HCT116 (cell line): ENCODE data around the gene RUNDC3A. TPM values are rescaled to one million over a fixed set of nuclear protein-coding genes. Genes with fewer than 3 reads are reported as not detected.

Experiments
- ATAC-seq: fragments of 200-7000 bp; cut with Tn5 transposase; 2 replicates; pipeline ENCODE4 v1.9.1; 2020; ENCODE audit warnings: mild to moderate bottlenecking, moderate library complexity
- BruUV-seq: library from RNA; stranded (reverse); fragments of 400-500 nt; replicated peaks from 2 replicates; lab custom pipeline; 2021; lab: Mats Ljungman, UMichigan
- CTCF ChIA-PET: fragments of 300-600 bp; sonication (Branson Sonifier 250); formaldehyde crosslinking; loops from one replicate; lab custom pipeline; 2021; ENCODE audit warnings: antibody characterized with exemption; lab: Charles Lee
- POLR2A ChIA-PET: fragments of 300-600, 350-600 bp; sonication (Branson Sonifier 250); formaldehyde crosslinking; loops from one replicate; lab custom pipeline; 2021; ENCODE audit warnings: antibody characterized with exemption; lab: Charles Lee
- RAD21 ChIA-PET, 2 experiments: fragments of 300-600 bp; sonication (Branson Sonifier 250); formaldehyde crosslinking; loops; one replicate each; lab custom pipeline; 2023; ENCODE audit warnings: low total read pairs in 2 of 2; ENCODE audit not compliant: uncharacterized antibody in 2 of 2, unreplicated experiment in 2 of 2, low non-redundant PET in 1 of 2; lab: Charles Lee
- DNase-seq: peaks from one replicate; pipeline ENCODE4 v3.0.0-alpha.2; 2010; ENCODE audit warnings: low read depth, low spot score
- H2AFZ ChIP-seq: fragments of 200-600 bp; shearing (Covaris generic), sonication (generic); 2 replicates; pipeline ENCODE4 v1.6.1; 2017; ENCODE audit warnings: low read depth, mixed run types, mixed read lengths, antibody characterized with exemption, low read length; ENCODE audit not compliant: poor library complexity, severe bottlenecking
- H3K27ac ChIP-seq: 2 replicates; pipeline ENCODE4 v1.5.1; 2012; ENCODE audit warnings: low read depth, low read length
- H3K27me3 ChIP-seq: fragments of 200-600 bp; sonication (generic); 2 replicates; pipeline ENCODE4 v1.6.1; 2016; ENCODE audit warnings: mixed run types, low read length, mixed read lengths; ENCODE audit not compliant: insufficient read depth
- H3K36me3 ChIP-seq, 2 experiments: fragments of 200-500 bp in 1 of 2; fragments of 200-600 bp in 1 of 2; sonication (Bioruptor generic) in 1 of 2; sonication (generic) in 1 of 2; 2 replicates each; pipeline versions ENCODE4 v1.5.1 to v1.6.1; 2014 to 2016; ENCODE audit warnings: low read length in 2 of 2, inconsistent platforms in 1 of 2, mixed read lengths in 1 of 2, mixed run types in 1 of 2; ENCODE audit not compliant: insufficient read depth in 2 of 2, control insufficient read depth in 1 of 2
- H3K4me1 ChIP-seq, 2 experiments: fragments of 200-600 bp in 1 of 2; sonication (generic) in 1 of 2; 2 replicates each; pipeline versions ENCODE4 v1.5.1 to v1.6.1; 2012 to 2017; ENCODE audit warnings: low read length in 2 of 2, inconsistent platforms in 1 of 2, mild to moderate bottlenecking in 1 of 2, mixed read lengths in 1 of 2, mixed run types in 1 of 2, moderate library complexity in 1 of 2; ENCODE audit not compliant: insufficient read depth in 2 of 2, control insufficient read depth in 1 of 2
- H3K4me2 ChIP-seq: fragments of 200-600 bp; sonication (generic); 2 replicates; pipeline ENCODE4 v1.6.1; 2017; ENCODE audit warnings: mixed run types, low read length, mixed read lengths
- H3K4me3 ChIP-seq, 2 experiments: fragments of 200-600 bp in 1 of 2; sonication (generic) in 1 of 2; replicated peaks in 1 of 2; 2 replicates each; pipeline ENCODE4 v1.5.1; 2011 to 2016; ENCODE audit warnings: low read length in 2 of 2, control low read depth in 1 of 2, low read depth in 1 of 2, mild to moderate bottlenecking in 1 of 2, mixed read lengths in 1 of 2, mixed run types in 1 of 2
- H3K79me2 ChIP-seq: fragments of 200-600 bp; sonication (generic); 2 replicates; pipeline ENCODE4 v1.6.1; 2017; ENCODE audit warnings: mild to moderate bottlenecking, mixed run types, low read length, moderate library complexity, mixed read lengths; ENCODE audit not compliant: insufficient read depth
- H3K9ac ChIP-seq: fragments of 200-600 bp; sonication (generic); 2 replicates; pipeline ENCODE4 v1.6.1; 2016; ENCODE audit warnings: low read length, mixed read lengths
- H3K9me2 ChIP-seq: fragments of 200-600 bp; sonication (generic), shearing (Covaris generic); 2 replicates; pipeline ENCODE4 v1.6.1; 2017; ENCODE audit warnings: mixed run types, mild to moderate bottlenecking, moderate library complexity; ENCODE audit not compliant: insufficient read depth
- H3K9me3 ChIP-seq, 2 experiments: fragments of 200-500 bp in 1 of 2; fragments of 200-600 bp in 1 of 2; sonication (Bioruptor generic) in 1 of 2; sonication (generic) in 1 of 2; 2 replicates each; pipeline ENCODE4 v1.6.1; 2014 to 2017; ENCODE audit warnings: low read length in 2 of 2, mixed read lengths in 2 of 2, inconsistent platforms in 1 of 2, low read depth in 1 of 2, mild to moderate bottlenecking in 1 of 2, mixed run types in 1 of 2, moderate library complexity in 1 of 2; ENCODE audit not compliant: control insufficient read depth in 1 of 2, insufficient read depth in 1 of 2
- H4K20me1 ChIP-seq: fragments of 200-600 bp; sonication (generic), shearing (Covaris generic); 2 replicates; pipeline ENCODE4 v1.6.1; 2017; ENCODE audit warnings: mixed run types, mild to moderate bottlenecking, moderate library complexity; ENCODE audit not compliant: insufficient read depth
- EZH2phosphoT487 ChIP-seq: fragments of 200-600 bp; IDR thresholded peaks from 2 replicates; pipeline ENCODE4 v1.6.1; 2018; ENCODE audit warnings: antibody characterized with exemption, borderline replicate concordance
- JUND ChIP-seq: IDR thresholded peaks from 2 replicates; pipeline ENCODE4 v1.6.1; 2012
- intact Hi-C: fragments of 100-400 bp; cut with micrococcal nuclease; formaldehyde crosslinking; loops from 2 replicates; pipeline ENCODE4 v1.10.0; 2022
- total RNA-seq: library from RNA; stranded (reverse); gene quantifications from one replicate; pipeline ENCODE4 v1.2.1, GENCODE V29; 2021; ENCODE audit not compliant: unreplicated experiment
- TF ChIP-seq, protein P1 (sequence below): IDR thresholded peaks from 2 replicates; pipeline ENCODE4 v1.6.1; 2011; ENCODE audit warnings: mild to moderate bottlenecking, low read length, moderate library complexity; ENCODE audit not compliant: insufficient replicate concordance; ENCODE audit errors: extremely low read depth
- TF ChIP-seq, protein P2 (sequence below), 3 experiments: fragments of 200-600 bp in 1 of 3; sonication (generic) in 1 of 3; IDR thresholded peaks in 2 of 3; conservative IDR thresholded peaks in 1 of 3; 2 replicates each; pipeline ENCODE4 v1.5.1; 2012 to 2017; ENCODE audit warnings: low read depth in 2 of 3, low read length in 2 of 3, antibody characterized with exemption in 1 of 3, borderline replicate concordance in 1 of 3, control low read depth in 1 of 3, mild to moderate bottlenecking in 1 of 3, mixed read lengths in 1 of 3, mixed run types in 1 of 3, moderate library complexity in 1 of 3; ENCODE audit not compliant: insufficient read depth in 1 of 3
- TF ChIP-seq, protein P3 (sequence below): IDR thresholded peaks from 2 replicates; pipeline ENCODE4 v1.6.1; 2012; ENCODE audit warnings: low read depth

The RUNDC3A gene
- total RNA-seq, 1 experiment from 2014 or later = 0.61 TPM

DNA sequence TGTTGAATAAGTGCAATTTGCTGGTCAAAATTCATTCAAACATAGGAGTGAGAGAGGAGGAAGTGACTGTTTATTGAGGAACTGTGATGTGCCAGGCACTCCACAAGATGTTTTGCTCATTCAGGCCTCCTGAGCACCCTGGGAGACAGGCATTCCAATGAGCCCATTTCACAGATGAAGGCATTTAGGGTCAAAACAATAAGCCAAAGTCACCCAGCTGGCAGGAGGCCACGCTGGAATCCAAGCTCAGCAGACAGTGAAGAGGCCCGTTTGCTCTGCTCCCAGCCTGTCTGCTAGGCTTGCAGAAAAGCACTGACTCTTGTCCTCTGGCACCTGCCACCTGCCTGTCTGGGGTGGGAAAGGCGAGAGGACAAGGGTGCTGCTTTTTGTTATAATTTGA is 26.3 kb downstream of the RUNDC3A start:
- Histone ChIP-seq H3K4me3 (no peak overlapping the region), H3K9me2 (no peaks in the 10 kb centered on the region), H3K79me2 (no peaks in the 10 kb centered on the region), H3K27me3 (no peaks in the 10 kb centered on the region), H3K27ac (no peak overlapping the region), H4K20me1 (no peaks in the 10 kb centered on the region)
- DNase-seq = no peak
- ChIA-PET CTCF (no interaction called here), RAD21 (no interaction called here)
- ATAC-seq = no peak
- TF ChIP-seq, protein P1, sequence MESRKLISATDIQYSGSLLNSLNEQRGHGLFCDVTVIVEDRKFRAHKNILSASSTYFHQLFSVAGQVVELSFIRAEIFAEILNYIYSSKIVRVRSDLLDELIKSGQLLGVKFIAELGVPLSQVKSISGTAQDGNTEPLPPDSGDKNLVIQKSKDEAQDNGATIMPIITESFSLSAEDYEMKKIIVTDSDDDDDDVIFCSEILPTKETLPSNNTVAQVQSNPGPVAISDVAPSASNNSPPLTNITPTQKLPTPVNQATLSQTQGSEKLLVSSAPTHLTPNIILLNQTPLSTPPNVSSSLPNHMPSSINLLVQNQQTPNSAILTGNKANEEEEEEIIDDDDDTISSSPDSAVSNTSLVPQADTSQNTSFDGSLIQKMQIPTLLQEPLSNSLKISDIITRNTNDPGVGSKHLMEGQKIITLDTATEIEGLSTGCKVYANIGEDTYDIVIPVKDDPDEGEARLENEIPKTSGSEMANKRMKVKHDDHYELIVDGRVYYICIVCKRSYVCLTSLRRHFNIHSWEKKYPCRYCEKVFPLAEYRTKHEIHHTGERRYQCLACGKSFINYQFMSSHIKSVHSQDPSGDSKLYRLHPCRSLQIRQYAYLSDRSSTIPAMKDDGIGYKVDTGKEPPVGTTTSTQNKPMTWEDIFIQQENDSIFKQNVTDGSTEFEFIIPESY = no peak
- TF ChIP-seq, protein P2, sequence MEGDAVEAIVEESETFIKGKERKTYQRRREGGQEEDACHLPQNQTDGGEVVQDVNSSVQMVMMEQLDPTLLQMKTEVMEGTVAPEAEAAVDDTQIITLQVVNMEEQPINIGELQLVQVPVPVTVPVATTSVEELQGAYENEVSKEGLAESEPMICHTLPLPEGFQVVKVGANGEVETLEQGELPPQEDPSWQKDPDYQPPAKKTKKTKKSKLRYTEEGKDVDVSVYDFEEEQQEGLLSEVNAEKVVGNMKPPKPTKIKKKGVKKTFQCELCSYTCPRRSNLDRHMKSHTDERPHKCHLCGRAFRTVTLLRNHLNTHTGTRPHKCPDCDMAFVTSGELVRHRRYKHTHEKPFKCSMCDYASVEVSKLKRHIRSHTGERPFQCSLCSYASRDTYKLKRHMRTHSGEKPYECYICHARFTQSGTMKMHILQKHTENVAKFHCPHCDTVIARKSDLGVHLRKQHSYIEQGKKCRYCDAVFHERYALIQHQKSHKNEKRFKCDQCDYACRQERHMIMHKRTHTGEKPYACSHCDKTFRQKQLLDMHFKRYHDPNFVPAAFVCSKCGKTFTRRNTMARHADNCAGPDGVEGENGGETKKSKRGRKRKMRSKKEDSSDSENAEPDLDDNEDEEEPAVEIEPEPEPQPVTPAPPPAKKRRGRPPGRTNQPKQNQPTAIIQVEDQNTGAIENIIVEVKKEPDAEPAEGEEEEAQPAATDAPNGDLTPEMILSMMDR (IDR thresholded peaks at IDR 0.05 in 2 of 3, conservative IDR thresholded peaks at IDR 0.05 in 1 of 3; ENCODE audit: borderline replicate concordance in 1 of 3, insufficient read depth in 1 of 3, low read depth in 2 of 3, low read length in 2 of 3) = no peak
- TF ChIP-seq, protein P3, sequence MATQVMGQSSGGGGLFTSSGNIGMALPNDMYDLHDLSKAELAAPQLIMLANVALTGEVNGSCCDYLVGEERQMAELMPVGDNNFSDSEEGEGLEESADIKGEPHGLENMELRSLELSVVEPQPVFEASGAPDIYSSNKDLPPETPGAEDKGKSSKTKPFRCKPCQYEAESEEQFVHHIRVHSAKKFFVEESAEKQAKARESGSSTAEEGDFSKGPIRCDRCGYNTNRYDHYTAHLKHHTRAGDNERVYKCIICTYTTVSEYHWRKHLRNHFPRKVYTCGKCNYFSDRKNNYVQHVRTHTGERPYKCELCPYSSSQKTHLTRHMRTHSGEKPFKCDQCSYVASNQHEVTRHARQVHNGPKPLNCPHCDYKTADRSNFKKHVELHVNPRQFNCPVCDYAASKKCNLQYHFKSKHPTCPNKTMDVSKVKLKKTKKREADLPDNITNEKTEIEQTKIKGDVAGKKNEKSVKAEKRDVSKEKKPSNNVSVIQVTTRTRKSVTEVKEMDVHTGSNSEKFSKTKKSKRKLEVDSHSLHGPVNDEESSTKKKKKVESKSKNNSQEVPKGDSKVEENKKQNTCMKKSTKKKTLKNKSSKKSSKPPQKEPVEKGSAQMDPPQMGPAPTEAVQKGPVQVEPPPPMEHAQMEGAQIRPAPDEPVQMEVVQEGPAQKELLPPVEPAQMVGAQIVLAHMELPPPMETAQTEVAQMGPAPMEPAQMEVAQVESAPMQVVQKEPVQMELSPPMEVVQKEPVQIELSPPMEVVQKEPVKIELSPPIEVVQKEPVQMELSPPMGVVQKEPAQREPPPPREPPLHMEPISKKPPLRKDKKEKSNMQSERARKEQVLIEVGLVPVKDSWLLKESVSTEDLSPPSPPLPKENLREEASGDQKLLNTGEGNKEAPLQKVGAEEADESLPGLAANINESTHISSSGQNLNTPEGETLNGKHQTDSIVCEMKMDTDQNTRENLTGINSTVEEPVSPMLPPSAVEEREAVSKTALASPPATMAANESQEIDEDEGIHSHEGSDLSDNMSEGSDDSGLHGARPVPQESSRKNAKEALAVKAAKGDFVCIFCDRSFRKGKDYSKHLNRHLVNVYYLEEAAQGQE = no peak
- no peak for TF ChIP-seq JUND
- no peak for TF ChIP-seq EZH2phosphoT487
- TF ChIP-seq, all 23 proteins: peak for 0
- Histone ChIP-seq H3K9me3 (no peaks in the 10 kb centered on the region), H3K36me3 (no peaks in the 10 kb centered on the region), H3K4me1 (peaks cover 3 to 17% of the 10 kb centered on the region in 2 experiments; a peak in 3 of 4 replicates), H2AFZ (no peak overlapping the region), H3K4me2 (no peak overlapping the region), H3K9ac (no peak overlapping the region)
- POLR2A ChIA-PET = no interaction called here
- BruUV-seq = no TSS peak
- intact Hi-C loops = no loop called here
